GM18907 (cell line): ENCODE data around the gene FIBIN.
"Not testable (repeated sequence)": the region's sequence is repeated elsewhere in the genome, so short reads cannot be mapped to it uniquely, and the experiment has no call there.

Experiments used
- ATAC-seq: cut with Tn5 transposase; IDR thresholded peaks from one replicate; pipeline ENCODE4 v1.9.1; 2021; ENCODE audit warnings: mild to moderate bottlenecking, moderate library complexity; ENCODE audit not compliant: unreplicated experiment

The FIBIN gene

GRCh38 chr11:26993965-26994457, at the start of gene FIBIN:
FIBIN (plus strand) TSS chr11:26994112; CDS start chr11:26994527, 415 bp downstream.
- ATAC-seq, result no peak

GRCh38 chr11:26944866-26945664, 48.8 kb upstream of the FIBIN start:
- no peak for ATAC-seq

GRCh38 chr11:26946257-26946716, 47.6 kb upstream of the FIBIN start:
- ATAC-seq, result no peak

- no peak for ATAC-seq
Observed at GRCh38 chr11:26947379-26947844, 46.5 kb upstream of the FIBIN start.

GRCh38 chr11:26947904-26948639, 45.8 kb upstream of the FIBIN start:
- no peak for ATAC-seq

- no peak for ATAC-seq
Observed at GRCh38 chr11:26948881-26949280, 45.0 kb upstream of the FIBIN start.

- no peak for ATAC-seq
Observed at GRCh38 chr11:26949846-26950245, 44.1 kb upstream of the FIBIN start.

- ATAC-seq, result no peak
Observed at GRCh38 chr11:26950260-26950719, 43.6 kb upstream of the FIBIN start.

GRCh38 chr11:26951809-26952515, 42.0 kb upstream of the FIBIN start:
- ATAC-seq, result no peak

- no peak for ATAC-seq
Observed at GRCh38 chr11:26953770-26954392, 40.0 kb upstream of the FIBIN start.

- no peak for ATAC-seq
Observed at GRCh38 chr11:26958005-26958701, 35.8 kb upstream of the FIBIN start.

- ATAC-seq, result no peak
Observed at GRCh38 chr11:26958702-26959049, 35.2 kb upstream of the FIBIN start.

GRCh38 chr11:26960281-26960680, 33.6 kb upstream of the FIBIN start:
- ATAC-seq, result no peak

GRCh38 chr11:26963764-26964163, 30.1 kb upstream of the FIBIN start:
- ATAC-seq, result no peak

- no peak for ATAC-seq
Observed at GRCh38 chr11:26964339-26964738, 29.6 kb upstream of the FIBIN start.

GRCh38 chr11:26964847-26965485, 28.9 kb upstream of the FIBIN start:
- ATAC-seq, result not testable (repeated sequence)

- no peak for ATAC-seq
Observed at GRCh38 chr11:26971961-26972360, 22.0 kb upstream of the FIBIN start.

GRCh38 chr11:26974069-26974783, 19.7 kb upstream of the FIBIN start:
- ATAC-seq, result no peak

GRCh38 chr11:26974996-26975395, 18.9 kb upstream of the FIBIN start:
- no peak for ATAC-seq
